Right ventricle myocardium inferior (tissue), 1 donor: ENCODE data around the gene CEPT1. TPM values are rescaled to one million over a fixed set of nuclear protein-coding genes. Genes with fewer than 3 reads are reported as not detected.

Experiments used
- ATAC-seq: fragments of 200-7000 bp; cut with Tn5 transposase; one replicate; pipeline ENCODE4 v1.9.1; 2020; ENCODE audit warnings: mild to moderate bottlenecking, moderate library complexity
- DNase-seq: peaks from one replicate; pipeline ENCODE4 v3.0.0; 2021; ENCODE audit errors: missing footprints
- intact Hi-C: fragments of 100-400 bp; cut with DNase I; formaldehyde crosslinking; loops from one replicate; pipeline ENCODE4 v1.11.0; 2022
- total RNA-seq: library from RNA; stranded (reverse); fragmentation: NEBNext Ultra II Directional; extraction: Animal tissue kit (Norgen Biotek cat#: 25700); gene quantifications from one replicate; pipeline ENCODE4 v1.2.1, GENCODE V29; 2021
- donor health status: DM: no; HTN: yes; CAD: no; lungs with severe emphysema.

Gene CEPT1
- total RNA-seq, 1 donor from 2014 or later: 15.5 TPM

DNA sequence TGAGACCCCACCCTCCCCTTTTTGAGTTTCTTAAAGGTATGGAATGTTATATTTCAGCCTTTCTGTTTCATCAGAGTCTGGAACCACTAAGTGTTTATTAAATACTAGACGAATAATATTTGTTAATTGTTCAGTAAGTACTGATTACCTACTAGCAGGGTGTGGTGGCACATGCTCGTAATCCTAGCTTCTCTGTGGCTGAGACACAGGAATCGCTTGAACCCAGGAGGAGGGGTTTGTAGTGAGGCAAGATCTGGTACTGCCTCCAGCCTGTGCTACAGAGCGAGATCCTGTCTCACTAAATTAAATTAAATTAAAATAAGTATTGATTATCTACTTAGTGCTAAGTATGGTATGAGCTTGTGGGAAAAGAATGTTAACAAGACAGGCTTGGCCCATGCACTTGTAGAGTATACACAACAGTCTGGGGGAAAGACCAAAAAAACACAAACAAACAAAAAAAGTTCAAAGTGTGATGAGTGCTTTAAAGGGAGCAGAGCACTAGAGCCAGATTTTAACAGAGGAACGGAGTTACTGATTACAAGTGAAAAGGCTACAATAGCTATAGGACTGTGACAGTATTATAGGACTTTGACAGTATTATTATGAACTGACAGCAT, 2.4 kb downstream of the CEPT1 start:
- DNase-seq (no peak), ATAC-seq (no peak)
- intact Hi-C loops: no loop called here

DNA sequence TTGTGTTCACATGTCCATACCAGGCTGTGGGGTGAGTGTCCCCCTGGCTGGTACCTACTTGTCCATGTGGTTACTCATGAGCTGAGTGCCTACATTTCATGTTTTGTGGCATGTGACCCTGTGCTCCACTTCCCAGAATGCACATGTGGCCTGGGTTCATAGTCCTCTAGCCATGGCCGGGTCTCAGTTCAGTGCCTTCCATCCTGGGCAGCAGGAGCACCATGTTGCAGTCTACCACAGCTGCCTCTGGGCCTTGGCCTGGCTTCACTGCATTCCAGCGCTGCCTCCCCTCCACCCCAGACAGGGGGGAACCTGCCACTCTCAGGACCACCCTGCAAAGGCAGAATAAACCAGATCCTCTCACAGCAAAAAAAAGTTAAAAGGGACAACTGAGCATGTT, 5.5 kb downstream of the CEPT1 start:
- intact Hi-C loops: no loop called here
- ATAC-seq: no peak

DNA sequence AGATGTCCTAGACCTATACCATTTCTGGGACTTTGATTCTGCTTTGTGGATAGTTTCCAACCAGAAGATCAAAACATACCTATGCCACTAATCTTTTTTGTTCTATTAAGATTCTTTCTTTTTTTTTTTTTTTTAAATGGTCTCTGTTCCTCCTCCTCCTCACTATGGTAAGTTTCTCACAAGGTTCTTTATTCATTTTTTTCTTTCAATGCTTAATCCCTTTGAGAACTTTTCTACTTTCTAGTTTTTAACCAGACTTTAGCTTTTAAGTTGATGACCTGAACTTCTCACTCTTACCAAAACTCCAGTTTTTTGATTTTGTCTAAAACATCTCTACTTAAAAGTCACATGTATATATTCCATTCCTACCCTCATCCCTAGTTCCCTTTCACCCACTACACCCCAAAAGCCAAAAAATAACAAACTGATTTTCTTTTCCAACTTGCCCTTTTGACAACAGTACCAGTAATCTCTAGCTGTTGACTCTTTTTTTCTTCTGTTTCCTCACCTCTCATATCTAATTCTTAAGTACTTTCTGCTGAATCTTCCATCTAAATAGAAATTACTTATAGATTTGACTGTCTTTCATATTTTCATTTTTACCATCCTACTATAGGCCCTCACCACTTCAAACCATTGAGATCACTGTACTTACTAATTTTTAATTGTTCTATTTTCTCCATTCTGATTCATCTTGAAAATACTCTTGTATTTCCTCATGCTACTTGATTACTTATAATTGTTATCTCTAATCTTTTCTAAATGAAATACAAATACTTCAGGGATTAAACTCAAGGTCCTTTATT, 6.1 kb downstream of the CEPT1 start:
- DNase-seq (no peak), ATAC-seq (no peak)
- intact Hi-C loops: no loop called here

More for the DNA sequence above, 5.5 kb downstream of the CEPT1 start:
- DNase-seq: peak; percentile 50

DNA sequence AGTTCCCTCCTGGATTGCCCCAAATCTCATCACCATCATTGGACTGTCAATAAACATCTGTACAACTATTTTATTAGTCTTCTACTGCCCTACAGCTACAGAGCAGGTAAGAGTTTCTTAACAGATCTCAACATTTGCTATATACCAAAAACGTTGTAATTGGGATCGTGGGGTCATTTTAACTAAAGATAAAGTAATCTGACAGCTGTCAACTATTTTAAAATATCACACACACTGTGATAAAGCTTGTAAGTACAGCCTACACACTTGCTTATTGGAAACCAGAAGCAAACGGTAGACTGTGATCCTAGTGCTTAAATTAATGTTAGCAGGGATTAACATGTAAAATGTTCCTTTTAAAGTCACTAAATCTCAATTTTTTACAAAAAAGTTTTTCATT, 7.9 kb downstream of the CEPT1 start:
- ATAC-seq: no peak
- no peak for DNase-seq
- intact Hi-C loops: no loop called here

DNA sequence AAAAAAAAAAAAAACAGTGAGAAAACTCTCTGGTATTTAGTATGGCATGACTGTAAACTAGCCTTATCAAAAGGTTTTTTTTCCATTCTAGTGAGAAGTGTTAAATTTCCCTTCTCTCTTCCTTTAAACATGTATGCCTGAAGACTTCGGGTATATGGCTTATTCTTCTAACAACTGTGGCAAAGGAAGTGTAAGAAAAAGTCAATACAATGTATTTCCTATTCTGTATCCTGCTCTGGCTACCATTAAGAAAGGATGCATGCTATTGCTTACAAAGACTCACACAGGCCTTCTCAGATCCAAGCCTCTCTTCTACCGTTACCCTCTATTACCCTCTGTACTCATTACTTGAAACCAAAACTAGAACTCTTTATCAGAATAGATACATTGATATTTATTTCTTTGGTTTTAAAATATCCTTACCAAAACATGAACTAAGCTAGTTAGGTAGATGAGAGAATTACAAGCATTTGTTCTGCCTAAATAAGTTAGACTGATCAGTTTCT, 8.4 kb downstream of the CEPT1 start:
- DNase-seq (no peak), ATAC-seq (no peak)
- intact Hi-C loops: no loop called here

DNA sequence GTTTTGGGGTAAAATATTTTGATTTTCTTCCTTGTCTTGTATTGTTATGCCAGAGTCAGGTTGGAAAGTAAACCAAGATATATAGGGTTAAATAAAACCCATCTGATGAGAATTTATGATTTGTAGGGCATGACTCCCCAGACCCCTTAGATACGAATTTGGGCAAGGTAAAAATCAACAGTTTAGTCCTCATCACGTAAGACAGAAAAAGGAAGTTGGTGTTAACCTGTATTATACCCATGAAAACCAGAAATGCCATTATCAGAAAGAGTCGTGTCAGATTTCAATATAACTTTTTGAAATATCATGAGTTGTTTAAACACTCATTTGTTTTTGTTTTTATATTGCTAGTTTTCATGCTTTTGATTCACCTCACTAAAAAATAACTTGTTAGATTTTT, 11.8 kb downstream of the CEPT1 start:
- ATAC-seq (no peak), DNase-seq (no peak)
- intact Hi-C loops: no loop called here

DNA sequence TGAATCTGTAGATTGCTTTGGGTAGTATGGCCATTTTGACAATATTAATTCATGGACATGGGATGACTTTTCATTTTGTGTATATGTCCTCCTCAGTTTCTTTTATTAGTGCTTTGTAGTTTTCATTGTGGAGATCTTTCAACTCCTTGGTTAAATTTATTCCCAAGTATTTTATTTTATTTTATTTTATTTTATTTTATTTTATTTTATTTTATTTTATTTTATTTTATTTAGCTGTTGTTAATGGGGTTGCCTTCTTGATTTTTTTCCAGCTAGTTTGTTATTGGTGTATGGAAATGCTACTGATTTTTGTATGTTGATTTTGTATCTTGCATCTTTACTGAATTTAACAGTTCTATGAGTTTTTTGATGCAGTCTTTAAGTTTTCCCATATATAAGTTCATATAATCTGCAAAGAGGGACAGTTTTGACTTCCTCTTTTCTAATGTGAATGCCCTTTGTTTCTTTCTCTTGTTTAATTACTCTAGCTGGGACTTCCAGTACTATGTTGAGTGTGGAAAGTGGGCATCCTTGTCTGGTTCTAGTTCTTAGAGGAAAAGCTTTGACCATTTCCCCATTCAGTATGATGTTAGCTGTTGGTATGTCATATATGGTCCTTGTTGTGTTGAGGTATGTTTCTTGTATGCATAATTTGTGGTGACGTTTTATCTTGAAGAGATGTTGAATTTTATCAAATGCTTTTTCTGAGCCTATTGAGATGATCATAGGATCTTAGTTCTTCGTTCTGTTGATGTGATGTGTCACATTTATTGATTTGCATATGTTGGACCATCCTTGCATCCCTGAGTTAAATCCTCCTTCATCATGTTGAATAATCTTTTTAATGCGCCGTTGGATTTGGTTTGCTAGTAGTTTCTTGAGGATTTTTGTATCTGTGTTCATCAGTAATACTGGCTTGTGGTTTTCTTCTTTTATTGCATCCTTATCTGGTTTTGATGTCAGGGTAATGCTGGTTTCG, 14.3 kb downstream of the CEPT1 start:
- DNase-seq (no peak), ATAC-seq (no peak)
- intact Hi-C loops: no loop called here

DNA sequence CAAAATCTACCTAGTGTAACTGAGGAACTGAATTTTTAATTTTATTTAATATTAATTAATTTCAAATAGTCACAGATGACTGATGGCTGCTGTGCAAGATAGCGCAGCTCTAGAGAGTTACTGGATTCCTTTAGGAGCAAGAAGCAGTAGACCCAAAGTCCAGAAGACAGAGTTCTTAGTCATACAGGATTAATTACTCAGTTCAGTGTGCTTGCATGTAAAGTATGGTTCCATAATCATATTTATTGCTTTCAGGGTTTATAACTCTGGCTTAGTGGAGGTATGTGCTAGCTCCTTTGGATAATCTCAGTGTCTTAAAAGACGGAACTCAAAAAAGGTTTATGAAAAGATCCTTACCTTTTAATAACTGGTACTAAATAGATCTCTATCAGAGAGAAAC, 17.4 kb downstream of the CEPT1 start:
- intact Hi-C loops: no loop called here
- ATAC-seq: no peak
- DNase-seq: no peak

DNA sequence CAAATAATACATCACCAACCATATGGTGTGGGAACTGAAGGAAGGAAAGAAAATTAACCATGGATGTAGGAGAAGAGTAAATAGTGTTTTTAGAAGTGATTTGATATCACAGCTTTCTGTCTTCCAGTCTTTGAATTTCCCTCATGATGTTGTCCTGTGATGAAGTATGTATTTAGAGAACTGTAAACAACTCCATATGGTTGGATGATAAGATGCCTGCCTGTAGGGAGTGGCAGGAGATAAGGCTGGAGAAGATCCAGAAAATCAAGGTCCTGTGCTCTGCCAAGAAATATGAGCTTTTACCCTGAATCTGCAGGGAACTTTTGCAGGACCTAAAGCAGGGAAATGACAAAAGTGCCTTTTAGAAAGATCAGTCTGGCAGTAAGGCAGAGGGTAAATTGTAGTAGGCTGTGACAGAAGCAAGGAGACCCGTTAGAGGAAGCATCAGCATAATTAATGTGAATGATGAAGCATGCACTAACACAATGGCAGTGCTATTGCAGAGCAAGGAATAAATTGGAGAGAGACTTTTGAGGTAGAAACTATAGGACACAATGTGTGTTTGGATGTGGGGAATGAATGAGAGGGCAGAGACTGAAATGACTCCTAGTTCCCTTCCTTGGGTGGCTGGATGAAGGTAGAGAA, 21.9 kb downstream of the CEPT1 start:
- no peak for ATAC-seq
- intact Hi-C loops: no loop called here

DNA sequence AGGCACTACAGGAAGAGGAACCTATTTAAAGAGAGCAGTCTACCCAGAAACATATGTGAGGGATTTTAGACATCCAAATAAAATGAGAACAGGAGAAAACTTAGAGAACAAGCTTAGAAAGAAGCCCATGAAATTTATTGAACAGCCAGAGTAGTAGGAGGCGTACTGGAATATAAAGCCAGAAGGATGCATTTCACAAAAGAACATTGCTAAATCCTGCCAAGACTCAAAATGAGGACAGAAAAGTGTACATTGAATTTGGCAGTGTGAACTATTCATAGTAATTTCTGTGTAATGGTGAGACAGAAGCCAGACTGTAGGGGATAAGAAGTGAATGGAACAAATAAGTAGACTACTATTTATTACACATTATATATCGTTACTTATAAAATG, 22.5 kb downstream of the CEPT1 start:
- intact Hi-C loops: no loop called here
- no peak for ATAC-seq
- DNase-seq: no peak

More for the DNA sequence above, 21.9 kb downstream of the CEPT1 start:
- no peak for DNase-seq

DNA sequence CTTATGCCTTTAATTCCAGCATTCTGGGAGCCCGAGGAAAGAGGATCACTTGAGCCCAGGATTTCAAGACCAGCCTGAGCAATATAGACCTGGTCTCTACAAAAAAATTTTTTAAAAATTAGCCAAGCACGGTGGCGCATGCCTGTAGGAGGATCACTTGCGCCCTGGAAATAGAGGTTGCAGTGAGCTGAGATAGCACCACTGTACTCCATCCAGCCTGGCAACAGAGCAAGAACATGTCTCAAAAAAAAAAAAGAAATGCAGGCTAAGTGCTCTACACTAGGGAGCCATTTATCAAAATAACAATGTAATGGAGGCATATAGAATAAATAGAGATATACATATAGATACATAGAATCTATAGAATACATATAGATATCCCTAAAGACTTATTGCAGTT, 23.3 kb downstream of the CEPT1 start:
- intact Hi-C loops: no loop called here
- ATAC-seq (peak; percentile 79), DNase-seq (no peak)

DNA sequence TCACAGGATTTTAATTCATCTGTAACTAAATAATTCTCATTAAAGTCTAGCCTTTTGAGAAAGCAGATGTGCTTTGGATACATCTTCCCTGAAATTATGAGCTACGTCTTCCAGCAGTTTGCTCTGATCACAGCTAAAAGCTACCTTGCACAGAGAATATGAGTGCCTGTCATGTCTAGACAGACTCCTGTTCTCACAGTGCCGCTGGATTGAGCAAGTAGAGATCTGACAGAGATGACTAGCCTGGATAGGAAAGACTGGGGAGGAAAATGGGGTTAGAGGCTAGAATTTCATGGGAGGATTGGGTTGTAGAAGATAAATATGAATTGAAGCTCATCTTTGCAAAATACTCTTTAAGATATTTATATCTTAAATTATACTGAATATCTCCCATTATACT, 24.1 kb downstream of the CEPT1 start:
- DNase-seq: no peak
- ATAC-seq: no peak
- intact Hi-C loops: no loop called here

DNA sequence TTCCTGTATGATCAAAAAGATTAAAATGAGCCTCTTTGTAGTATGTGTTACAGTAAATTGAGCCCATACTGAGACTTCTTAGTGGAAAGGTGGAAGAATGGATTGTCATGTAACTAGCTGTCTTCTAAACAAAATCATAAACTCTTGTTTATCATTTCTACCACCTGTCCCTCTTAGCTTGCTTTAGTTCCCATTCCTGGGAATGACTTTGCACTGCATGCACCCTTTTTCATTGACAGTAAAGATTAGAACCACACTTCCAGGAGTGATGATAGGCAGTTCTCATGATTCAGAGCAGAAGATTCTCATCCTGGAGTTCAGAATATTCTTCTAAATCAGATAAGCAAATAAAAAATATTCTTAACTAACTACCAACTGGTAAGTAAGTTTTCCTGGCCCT, 32.4 kb downstream of the CEPT1 start:
- intact Hi-C loops: no loop called here
- ATAC-seq (no peak), DNase-seq (no peak)

DNA sequence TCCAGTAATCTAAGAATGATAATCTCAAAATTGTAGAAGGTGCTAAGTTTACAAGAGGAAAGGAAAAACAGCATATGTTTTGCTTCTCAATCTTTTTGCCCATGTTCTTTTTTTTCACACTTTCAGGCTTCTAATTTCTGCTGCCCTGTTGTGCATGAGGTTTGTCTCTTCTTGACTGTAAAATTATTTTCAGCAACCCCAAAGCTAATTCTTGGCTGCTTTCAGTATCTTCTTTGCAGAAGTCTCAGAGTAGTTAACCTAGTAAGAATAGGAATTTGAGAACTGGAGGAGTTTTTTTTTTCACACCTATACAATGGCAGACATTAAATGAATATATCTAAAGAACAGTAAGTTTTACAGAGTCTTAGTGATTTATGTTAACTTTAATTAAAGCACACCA, 34.0 kb downstream of the CEPT1 start:
- ATAC-seq: no peak
- intact Hi-C loops: no loop called here

DNA sequence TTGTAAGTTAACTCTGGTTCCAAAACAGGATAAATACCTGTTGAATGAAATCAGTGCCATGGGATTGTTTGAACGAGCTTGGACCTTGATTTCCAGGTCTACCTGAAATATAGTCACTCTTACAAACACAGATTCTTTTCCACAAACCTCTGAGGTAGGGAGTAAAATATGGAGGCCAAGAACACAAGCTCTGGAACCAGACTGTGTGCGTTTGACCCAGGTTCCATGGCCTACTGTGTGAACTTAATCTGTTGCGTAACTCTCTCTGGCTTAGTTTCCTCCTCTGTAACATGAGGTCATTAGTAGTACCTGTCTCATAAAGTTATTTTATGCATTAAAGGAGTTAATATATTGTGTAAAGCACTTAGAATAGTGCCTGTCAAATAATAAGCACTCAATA, 35.3 kb downstream of the CEPT1 start:
- ATAC-seq (no peak), DNase-seq (no peak)
- intact Hi-C loops: no loop called here

More for the DNA sequence above, 34.0 kb downstream of the CEPT1 start:
- DNase-seq: no peak

DNA sequence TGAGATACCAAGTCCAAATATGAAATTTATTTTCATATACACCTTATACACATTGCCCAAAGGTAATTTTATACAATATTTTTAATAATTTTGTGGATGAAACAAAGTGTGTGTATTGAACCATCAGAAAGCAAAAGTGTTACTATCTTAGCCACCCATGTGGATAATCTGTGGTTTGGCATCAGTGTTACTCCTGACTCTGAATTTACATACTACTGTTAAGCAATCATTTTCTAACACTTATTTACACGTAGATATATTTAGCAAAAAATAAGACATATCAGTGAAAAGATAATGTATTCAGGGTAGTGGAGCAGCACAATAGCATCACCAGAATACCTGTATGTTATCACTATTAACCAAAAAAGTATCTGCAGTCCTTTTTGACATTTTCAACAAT, 36.7 kb downstream of the CEPT1 start:
- DNase-seq: no peak
- intact Hi-C loops: no loop called here
- ATAC-seq: no peak

DNA sequence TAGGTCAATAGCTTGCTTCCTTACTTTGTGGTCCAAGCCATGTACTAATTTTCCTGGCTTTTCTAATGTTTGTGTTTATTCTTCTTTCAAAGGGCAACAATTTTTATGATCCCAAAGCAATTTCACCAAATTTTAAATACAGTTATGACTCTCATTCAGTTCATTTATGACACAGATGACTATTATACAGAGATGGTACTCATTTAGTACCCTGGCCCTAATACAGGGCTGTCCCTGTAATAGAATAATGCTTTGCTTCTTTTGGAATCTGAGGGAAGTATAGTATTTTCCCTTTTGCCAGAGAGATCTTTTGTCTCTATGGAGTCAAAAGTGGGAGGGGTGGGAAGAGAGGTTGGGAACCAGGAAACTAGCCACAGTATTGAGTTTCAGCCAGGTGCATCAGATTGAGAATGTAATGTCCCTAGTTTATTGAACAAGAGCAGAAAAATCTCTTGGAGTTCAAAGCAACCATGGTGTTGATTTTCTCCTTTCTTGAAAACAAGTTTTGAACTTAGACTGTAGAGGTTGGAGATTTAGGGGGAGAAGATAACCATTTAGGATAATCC, 40.0 kb downstream of the CEPT1 start:
- ATAC-seq (no peak), DNase-seq (no peak)
- intact Hi-C loops: no loop called here

DNA sequence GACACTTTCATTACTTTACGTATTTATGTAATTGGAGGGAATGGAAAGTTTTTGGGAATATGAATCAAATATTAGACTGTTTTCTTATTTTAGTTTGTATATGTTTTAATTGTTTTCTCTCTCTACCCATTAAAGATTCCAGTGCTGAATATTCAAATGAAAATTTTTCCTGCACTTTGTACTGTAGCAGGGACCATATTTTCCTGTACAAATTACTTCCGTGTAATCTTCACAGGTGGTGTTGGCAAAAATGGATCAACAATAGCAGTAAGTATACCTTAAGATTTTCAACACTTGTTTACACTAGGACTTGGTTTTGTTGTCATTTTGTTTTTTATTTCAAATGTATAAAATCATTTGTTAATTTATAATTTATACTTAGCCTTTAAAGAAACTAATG, 42.0 kb downstream of the CEPT1 start:
- ATAC-seq (no peak), DNase-seq (no peak)
- intact Hi-C loops: no loop called here
